ENCODE results near the gene EPHA6.

DNA sequence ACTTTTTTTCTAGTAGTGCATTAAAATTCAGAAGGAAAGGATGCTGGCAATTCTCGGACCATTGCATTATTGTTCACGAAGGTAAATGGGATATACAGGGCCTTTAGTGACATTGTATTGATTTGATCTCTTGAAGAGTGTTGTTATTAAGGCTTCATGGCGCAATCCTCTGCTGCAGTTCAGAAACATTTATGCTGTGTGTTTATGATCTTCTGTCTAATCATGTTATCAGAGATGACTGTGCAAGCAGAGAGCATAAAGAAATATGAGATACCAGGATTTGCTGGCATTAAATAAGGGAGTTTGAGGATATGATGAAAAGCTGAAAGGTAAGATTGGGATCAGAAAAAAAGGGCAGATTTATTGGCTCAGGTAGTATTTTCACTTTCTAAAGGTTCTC is 180.6 kb downstream of the EPHA6 start:
- TF ChIP-seq, protein P1, sequence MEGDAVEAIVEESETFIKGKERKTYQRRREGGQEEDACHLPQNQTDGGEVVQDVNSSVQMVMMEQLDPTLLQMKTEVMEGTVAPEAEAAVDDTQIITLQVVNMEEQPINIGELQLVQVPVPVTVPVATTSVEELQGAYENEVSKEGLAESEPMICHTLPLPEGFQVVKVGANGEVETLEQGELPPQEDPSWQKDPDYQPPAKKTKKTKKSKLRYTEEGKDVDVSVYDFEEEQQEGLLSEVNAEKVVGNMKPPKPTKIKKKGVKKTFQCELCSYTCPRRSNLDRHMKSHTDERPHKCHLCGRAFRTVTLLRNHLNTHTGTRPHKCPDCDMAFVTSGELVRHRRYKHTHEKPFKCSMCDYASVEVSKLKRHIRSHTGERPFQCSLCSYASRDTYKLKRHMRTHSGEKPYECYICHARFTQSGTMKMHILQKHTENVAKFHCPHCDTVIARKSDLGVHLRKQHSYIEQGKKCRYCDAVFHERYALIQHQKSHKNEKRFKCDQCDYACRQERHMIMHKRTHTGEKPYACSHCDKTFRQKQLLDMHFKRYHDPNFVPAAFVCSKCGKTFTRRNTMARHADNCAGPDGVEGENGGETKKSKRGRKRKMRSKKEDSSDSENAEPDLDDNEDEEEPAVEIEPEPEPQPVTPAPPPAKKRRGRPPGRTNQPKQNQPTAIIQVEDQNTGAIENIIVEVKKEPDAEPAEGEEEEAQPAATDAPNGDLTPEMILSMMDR (conservative IDR thresholded peaks at IDR 0.05 in 1 of 2, IDR thresholded peaks at IDR 0.05 in 1 of 2; ENCODE audit: low read depth in 1 of 2, low read length in 2 of 2) = no peak
- TF ChIP-seq EZH2 (IDR thresholded peaks at IDR 0.05; ENCODE audit: low read length, missing control alignments) = no peak
